Activated CD8-positive, alpha-beta memory T cell treated with anti-CD3 and anti-CD28 coated beads, Interleukin-2, amount 10 ng/mL, durations not matched to agents 7 days and 5 days (primary cell): ENCODE data around the gene SUMO3. TPM values are rescaled to one million over a fixed set of nuclear protein-coding genes. Genes with fewer than 3 reads are reported as not detected.
"Not testable (repeated sequence)": the region's sequence is repeated elsewhere in the genome, so short reads cannot be mapped to it uniquely, and the experiment has no call there.

Experiments
- ATAC-seq: fragments of 150-1000 bp; cut with Tn5 transposase; one replicate; pipeline ENCODE4 v1.10.0; 2021; ENCODE audit warnings: moderate library complexity
- CTCF ChIA-PET: fragments of 350-600 bp; sonication (Branson Sonifier 250); formaldehyde crosslinking; loops from one replicate; lab custom pipeline; 2021; ENCODE audit warnings: antibody characterized with exemption; lab: Charles Lee
- DNase-seq: peaks from one replicate; pipeline ENCODE4 v3.0.0-alpha.2; 2020
- H3K27ac Mint-ChIP-seq: one replicate; pipeline ENCODE4 v1.8.0; 2021; ENCODE audit warnings: mild to moderate bottlenecking, mixed read lengths
- H3K27me3 Mint-ChIP-seq: one replicate; pipeline ENCODE4 v1.8.0; 2021; ENCODE audit warnings: mixed read lengths
- H3K36me3 Mint-ChIP-seq: one replicate; pipeline ENCODE4 v1.8.0; 2021; ENCODE audit warnings: mild to moderate bottlenecking, mixed read lengths
- H3K4me1 Mint-ChIP-seq: one replicate; pipeline ENCODE4 v1.8.0; 2021; ENCODE audit warnings: mixed read lengths
- H3K4me3 Mint-ChIP-seq: one replicate; pipeline ENCODE4 v1.8.0; 2021; ENCODE audit warnings: mild to moderate bottlenecking, moderate library complexity, mixed read lengths
- H3K9me3 Mint-ChIP-seq: one replicate; pipeline ENCODE4 v1.8.0; 2022; ENCODE audit warnings: low read depth, mixed read lengths
- total RNA-seq, 2 experiments: library from RNA; stranded (reverse); gene quantifications; one replicate each; pipeline ENCODE4 v1.2.3, GENCODE V29; 2021

The SUMO3 gene
- total RNA-seq, 2 experiments from 2014 or later = 86.1 to 93.7 TPM

DNA sequence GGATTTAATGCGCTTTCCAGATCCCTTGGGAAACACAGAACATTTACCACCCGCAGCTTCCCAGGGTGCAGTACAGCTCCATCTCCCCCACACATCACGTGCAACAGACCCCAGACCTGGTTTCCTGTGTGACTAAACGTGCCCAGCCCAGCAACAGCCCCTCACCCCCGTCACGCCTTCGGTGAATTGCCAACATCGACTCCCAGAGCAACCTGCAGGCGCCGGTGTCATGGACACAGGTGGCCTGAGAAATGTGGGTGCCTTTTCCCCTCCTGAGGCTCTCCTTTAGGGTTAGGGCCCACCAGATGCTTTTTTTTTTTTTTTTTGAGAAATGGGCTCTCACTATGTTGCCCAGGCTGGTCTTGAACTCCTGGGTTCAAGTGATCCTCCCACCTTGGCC, 24.2 kb upstream of the SUMO3 start:
- H3K27ac Mint-ChIP-seq = no peak overlapping the region
- ATAC-seq (no peak), DNase-seq (no peak)
- H3K4me3 Mint-ChIP-seq = no peak overlapping the region
- CTCF ChIA-PET = interaction anchor here (0.7 kb wide), 1 partner anchor 759 kb away, joined by 3 read pairs; no protein-coding TSS in a partner anchor
- no peaks in the 10 kb centered on the region for H3K9me3 Mint-ChIP-seq
- no peaks in the 10 kb centered on the region for H3K36me3 Mint-ChIP-seq
- H3K27me3 Mint-ChIP-seq = peaks cover 6% of the 10 kb centered on the region
- H3K4me1 Mint-ChIP-seq = peaks cover 8% of the 10 kb centered on the region

DNA sequence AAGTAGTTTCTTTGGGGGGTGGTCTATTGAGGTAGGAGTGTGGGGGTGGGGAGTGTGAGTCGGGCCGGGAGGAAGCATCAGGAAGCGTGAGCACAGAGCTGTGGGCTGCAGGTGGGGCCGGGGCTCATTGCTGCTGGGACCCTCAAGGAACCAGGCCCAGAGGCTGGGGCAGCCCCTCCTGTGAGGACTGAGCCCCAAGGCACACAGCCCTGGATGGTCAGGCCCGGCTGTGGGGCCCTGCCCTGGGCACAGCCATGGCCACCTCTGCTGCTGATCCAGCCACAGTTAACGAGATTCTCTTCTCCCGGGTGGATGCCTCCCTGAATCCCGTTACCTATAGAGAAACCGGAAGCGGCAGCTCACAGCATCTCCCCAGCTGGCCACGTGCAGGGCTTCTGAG, 22.9 kb upstream of the SUMO3 start:
- Mint-ChIP-seq H3K36me3 (no peaks in the 10 kb centered on the region), H3K9me3 (no peaks in the 10 kb centered on the region), H3K4me3 (no peak overlapping the region), H3K27me3 (peaks cover 6% of the 10 kb centered on the region), H3K27ac (no peak overlapping the region), H3K4me1 (no peaks in the 10 kb centered on the region)
- CTCF ChIA-PET = no interaction called here
- ATAC-seq = no peak
- DNase-seq = no peak

DNA sequence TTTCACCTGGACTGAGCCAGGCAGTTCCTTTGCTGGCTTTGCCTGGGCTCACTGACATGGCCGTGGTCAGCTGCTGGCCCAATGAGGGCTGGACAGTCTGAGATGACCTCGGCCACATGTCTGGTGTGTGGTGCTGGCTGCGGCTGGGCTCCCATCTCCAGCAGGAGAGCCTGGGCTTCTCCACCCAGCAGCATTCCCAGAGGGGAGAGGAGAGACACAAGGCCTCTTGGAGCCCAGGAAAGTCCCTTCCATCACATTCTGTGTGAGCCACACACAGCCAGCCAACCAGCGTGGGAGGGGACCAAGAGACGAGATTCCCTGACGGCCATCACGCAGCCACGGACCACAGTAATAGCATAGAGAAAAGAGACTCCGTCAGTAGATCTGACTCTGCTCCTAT, 21.1 kb upstream of the SUMO3 start:
- H3K4me3 Mint-ChIP-seq = no peak overlapping the region
- DNase-seq = no peak

DNA sequence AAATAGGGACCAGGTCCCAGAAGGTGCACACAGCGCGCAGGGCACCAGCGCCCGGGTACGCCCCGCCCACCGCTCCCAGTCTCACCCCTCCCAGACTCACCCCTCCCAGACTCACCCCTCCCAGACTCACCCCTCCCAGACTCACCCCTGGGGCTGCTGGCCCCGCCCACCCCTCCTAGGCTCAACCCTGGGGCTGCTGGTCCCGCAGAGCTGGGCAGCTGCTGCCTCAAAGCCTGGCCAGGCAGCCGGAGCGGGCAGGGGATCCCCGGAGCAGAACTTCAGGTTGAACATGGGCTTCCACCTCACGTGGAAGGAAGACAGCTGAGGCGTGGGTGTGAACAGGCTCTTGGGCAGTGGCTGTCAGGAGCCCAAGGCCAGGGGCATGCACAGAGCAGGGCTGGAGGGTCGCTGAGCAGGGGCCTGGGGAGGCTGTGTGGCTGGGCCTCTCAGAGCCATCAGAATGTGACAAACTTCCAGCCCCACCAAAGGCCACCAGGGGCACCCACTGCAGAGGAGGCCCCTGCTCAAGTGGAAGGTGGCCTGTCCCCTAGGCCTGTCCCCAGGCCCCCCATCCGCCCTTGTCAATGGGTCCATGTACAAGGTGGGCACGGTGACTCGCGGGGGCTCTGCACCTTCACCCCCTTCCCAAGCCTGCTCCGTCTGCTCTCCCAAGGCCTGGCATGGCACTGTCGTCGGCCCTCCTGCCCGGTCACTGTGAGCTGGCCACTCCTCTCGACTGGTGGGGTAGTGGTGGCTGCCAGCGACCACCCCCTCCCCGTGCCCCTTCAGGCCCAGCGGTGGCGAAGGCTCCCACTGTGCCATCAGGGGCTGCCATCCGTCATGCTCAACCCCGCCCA, 20.4 kb upstream of the SUMO3 start:
- no peak overlapping the region for H3K4me3 Mint-ChIP-seq
- no peaks in the 10 kb centered on the region for H3K9me3 Mint-ChIP-seq
- H3K36me3 Mint-ChIP-seq = no peaks in the 10 kb centered on the region
- no peak overlapping the region for H3K27ac Mint-ChIP-seq
- ATAC-seq (no peak), DNase-seq (no peak)
- no peaks in the 10 kb centered on the region for H3K4me1 Mint-ChIP-seq
- CTCF ChIA-PET = no interaction called here
- H3K27me3 Mint-ChIP-seq = peaks cover 3% of the 10 kb centered on the region

More for the DNA sequence above, 21.1 kb upstream of the SUMO3 start:
- CTCF ChIA-PET = no interaction called here
- no peaks in the 10 kb centered on the region for H3K9me3 Mint-ChIP-seq
- H3K27me3 Mint-ChIP-seq = peaks cover 3% of the 10 kb centered on the region
- no peaks in the 10 kb centered on the region for H3K36me3 Mint-ChIP-seq
- H3K4me1 Mint-ChIP-seq = no peaks in the 10 kb centered on the region
- H3K27ac Mint-ChIP-seq = no peak overlapping the region
- ATAC-seq = no peak

DNA sequence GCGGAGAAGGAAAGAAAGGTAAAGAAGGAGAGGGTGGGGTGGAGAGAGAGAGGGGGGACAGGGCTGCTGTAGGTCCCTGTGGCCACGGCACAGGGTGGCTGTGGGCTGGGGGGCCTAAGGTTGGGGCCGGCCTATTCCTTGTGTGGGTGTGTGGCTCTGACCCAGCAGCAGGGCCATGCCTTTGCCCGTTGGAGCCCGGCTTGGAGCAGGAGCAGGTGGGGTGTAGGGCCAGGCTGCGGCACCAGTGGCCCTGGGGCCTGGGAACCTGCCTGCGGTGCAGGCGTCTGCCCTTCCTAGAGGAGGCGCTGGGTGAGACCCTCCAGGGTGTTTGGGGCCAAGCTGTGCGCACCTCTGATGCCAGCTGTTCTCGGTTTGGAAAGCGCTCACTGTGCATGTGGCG, 19.7 kb upstream of the SUMO3 start:
- ATAC-seq (no peak), DNase-seq (no peak)
- Mint-ChIP-seq H3K4me3 (no peak overlapping the region), H3K4me1 (no peaks in the 10 kb centered on the region), H3K27ac (no peak overlapping the region), H3K9me3 (no peaks in the 10 kb centered on the region), H3K27me3 (peaks cover under 1% of the 10 kb centered on the region), H3K36me3 (no peaks in the 10 kb centered on the region)
- CTCF ChIA-PET = no interaction called here

DNA sequence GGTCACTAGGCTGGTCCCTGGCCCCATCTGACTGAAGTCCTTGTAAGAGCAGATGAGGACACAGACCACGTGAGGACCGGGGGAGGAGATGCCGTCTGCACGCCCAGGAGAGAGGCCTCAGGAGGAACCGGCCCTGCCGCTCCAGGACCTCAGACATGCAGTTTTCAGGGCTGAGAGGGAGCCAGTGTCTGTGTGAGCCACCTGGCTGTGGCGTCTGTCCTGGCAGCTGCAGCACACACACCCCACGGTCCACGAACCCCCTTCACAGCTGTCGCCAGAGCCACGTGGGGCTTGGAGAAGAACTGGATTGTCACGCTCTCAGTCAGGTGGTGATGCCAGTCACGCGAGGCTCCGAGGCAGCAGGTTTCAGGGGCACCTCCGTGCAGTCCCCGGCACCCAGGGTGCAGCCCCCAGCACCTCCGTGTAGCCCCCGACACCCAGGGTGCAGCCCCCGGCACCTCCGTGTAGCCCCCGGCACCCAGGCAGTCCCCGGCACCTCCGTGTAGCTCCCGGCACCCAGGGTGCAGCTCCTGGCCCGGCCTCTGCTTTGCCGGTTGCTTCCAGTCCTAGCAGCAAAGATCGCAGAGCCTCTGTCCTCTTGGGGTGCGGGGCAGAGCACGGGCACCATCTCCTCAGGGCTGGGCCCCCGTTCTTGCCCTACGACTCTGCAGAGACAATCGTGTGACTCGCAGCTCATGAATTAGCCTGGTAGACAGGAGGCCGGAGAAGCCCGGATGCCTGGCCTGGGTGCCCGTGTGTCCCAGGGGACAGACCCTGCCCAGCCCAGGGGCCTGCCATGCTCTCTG, 19.0 kb upstream of the SUMO3 start:
- H3K4me3 Mint-ChIP-seq = no peak overlapping the region
- no peaks in the 10 kb centered on the region for H3K4me1 Mint-ChIP-seq
- DNase-seq (no peak), ATAC-seq (no peak)
- no peak overlapping the region for H3K27ac Mint-ChIP-seq
- no peaks in the 10 kb centered on the region for H3K27me3 Mint-ChIP-seq
- no peaks in the 10 kb centered on the region for H3K36me3 Mint-ChIP-seq
- H3K9me3 Mint-ChIP-seq = no peaks in the 10 kb centered on the region
- CTCF ChIA-PET = no interaction called here

DNA sequence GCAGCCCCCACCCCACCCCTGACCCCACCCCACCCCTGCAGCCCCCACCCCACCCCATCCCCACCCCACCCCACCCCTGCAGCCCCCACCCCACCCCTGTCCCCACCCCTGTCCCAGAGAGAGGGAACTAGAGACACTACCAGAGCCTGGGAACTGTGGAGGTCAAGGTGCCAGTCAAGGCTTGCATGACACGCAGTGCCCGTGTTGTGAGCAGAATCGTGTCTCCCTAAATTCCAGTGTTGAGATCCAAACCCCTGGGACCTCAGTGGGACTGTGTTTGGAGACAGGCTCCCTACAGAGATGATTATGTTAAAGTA, 18.4 kb upstream of the SUMO3 start:
- Mint-ChIP-seq H3K4me1 (no peaks in the 10 kb centered on the region), H3K27ac (no peak overlapping the region), H3K9me3 (no peaks in the 10 kb centered on the region), H3K4me3 (no peak overlapping the region), H3K36me3 (no peaks in the 10 kb centered on the region), H3K27me3 (no peaks in the 10 kb centered on the region)
- CTCF ChIA-PET = no interaction called here
- no peak for DNase-seq
- ATAC-seq = no peak

DNA sequence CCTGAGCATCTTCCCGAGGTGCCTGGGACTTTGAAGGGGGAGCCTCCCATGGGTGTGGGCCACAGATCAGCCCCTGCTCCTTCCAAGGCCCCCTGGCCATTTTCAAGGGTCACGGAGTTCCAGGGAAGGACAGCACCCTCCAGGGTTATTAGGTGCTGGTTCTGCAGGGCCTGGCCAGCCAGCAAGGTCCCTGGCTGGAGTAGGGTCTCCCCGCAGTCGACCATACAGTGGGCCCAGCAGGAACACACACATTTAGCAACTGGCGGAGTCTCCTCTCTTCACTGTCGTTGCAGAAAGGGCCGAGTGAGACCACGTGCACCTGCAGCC, 17.7 kb upstream of the SUMO3 start:
- Mint-ChIP-seq H3K4me3 (no peak overlapping the region), H3K4me1 (no peaks in the 10 kb centered on the region), H3K27me3 (no peaks in the 10 kb centered on the region), H3K36me3 (no peaks in the 10 kb centered on the region), H3K27ac (no peak overlapping the region), H3K9me3 (no peaks in the 10 kb centered on the region)
- ATAC-seq = no peak
- DNase-seq = no peak
- CTCF ChIA-PET = no interaction called here

DNA sequence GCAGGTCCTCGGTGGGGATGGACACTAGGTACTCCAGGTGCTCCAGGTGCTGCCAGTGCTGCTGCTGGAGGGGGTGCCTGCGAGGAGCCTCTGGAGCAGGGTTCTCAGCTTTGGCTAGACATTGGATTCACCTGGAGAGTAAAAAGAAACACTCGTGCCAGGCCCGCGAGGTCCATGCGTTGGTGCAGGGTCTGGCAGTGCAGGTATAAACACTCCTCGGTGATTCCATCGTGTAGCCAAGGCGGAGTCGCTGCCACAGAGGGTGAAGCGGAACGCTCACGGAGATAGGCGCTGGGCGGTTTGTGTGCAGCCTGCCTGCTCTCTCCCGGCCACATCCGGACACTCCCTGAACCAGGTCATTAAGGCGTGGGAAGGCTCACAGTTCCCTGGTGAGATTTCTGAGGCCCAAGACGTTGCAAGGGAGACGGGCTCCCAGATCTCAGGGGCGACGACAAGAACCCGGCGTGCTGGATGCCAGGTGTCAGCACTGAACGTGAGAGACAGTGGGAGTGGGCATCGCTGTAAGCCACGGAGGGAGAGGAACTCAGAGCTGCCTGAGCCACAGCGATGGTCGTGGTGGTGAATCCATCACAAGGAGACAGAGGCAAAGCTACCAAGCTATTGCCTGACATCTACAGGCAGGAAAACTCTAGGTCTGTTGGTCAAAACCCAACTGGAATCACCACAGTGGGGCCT, 17.2 kb upstream of the SUMO3 start:
- no peaks in the 10 kb centered on the region for H3K27me3 Mint-ChIP-seq
- no peaks in the 10 kb centered on the region for H3K9me3 Mint-ChIP-seq
- DNase-seq = no peak
- no peak for ATAC-seq
- CTCF ChIA-PET = no interaction called here
- no peaks in the 10 kb centered on the region for H3K36me3 Mint-ChIP-seq
- H3K4me1 Mint-ChIP-seq = no peaks in the 10 kb centered on the region
- no peak overlapping the region for H3K27ac Mint-ChIP-seq
- H3K4me3 Mint-ChIP-seq = no peak overlapping the region

DNA sequence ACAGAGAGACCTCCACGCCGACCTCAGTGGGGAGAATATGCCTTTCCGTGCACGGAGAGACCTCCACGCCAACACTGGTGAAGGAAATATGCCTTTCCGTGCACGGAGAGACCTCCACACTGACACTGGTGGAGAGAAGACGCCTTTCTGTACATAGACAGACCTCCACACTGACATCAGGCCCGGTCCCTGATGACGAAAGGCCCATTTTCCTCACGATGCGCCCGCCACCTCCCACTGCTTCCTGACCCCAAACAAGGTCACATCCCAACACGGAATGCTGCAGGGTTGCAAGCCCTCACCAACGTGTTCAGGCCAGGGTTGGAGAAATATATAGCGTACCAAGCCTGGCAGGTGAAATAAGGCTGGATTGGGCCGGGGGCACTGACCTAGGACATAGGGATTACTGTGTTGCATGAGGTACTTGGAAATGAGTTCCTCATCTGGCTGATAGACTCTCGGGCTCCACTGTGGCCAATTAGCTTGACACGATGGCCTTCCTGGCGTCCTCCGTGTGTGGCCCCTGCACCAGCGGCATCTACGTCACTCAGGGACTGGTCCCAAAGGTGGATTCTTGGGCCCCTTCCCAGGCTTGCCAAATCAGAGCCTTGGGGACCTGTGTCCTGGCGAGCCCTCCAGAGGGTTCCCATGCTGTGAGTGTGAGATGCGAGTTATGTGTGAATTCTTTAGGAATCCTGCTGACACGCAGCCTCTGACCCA, 16.5 kb upstream of the SUMO3 start:
- Mint-ChIP-seq H3K4me1 (no peaks in the 10 kb centered on the region), H3K9me3 (no peaks in the 10 kb centered on the region), H3K27ac (no peak overlapping the region), H3K36me3 (no peaks in the 10 kb centered on the region), H3K4me3 (no peak overlapping the region), H3K27me3 (peaks cover 4% of the 10 kb centered on the region)
- ATAC-seq (no peak), DNase-seq (no peak)
- CTCF ChIA-PET = no interaction called here

DNA sequence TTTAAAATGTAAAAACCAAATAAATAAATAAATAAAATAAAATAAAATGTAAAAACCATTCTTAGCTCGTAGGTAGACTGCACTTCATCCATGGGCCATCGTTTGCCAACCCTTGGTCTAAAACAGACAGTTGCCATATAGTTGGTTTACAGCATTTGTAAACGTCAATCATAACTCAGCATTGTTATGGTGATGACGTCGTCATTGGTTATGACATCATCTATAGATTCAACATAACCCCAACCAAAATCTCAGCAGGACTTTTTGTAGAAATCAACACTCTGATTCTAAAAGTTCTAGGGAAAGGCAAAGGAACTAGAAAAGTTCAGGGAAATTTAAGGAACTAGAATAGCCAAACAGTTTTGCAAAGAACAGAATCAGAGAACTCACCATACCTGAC, 15.8 kb upstream of the SUMO3 start:
- H3K27ac Mint-ChIP-seq = no peak overlapping the region
- no peaks in the 10 kb centered on the region for H3K36me3 Mint-ChIP-seq
- DNase-seq (no peak), ATAC-seq (no peak)
- H3K27me3 Mint-ChIP-seq = peaks cover 6% of the 10 kb centered on the region
- CTCF ChIA-PET = no interaction called here
- no peak overlapping the region for H3K4me3 Mint-ChIP-seq
- H3K4me1 Mint-ChIP-seq = no peaks in the 10 kb centered on the region
- peaks cover 1% of the 10 kb centered on the region for H3K9me3 Mint-ChIP-seq

DNA sequence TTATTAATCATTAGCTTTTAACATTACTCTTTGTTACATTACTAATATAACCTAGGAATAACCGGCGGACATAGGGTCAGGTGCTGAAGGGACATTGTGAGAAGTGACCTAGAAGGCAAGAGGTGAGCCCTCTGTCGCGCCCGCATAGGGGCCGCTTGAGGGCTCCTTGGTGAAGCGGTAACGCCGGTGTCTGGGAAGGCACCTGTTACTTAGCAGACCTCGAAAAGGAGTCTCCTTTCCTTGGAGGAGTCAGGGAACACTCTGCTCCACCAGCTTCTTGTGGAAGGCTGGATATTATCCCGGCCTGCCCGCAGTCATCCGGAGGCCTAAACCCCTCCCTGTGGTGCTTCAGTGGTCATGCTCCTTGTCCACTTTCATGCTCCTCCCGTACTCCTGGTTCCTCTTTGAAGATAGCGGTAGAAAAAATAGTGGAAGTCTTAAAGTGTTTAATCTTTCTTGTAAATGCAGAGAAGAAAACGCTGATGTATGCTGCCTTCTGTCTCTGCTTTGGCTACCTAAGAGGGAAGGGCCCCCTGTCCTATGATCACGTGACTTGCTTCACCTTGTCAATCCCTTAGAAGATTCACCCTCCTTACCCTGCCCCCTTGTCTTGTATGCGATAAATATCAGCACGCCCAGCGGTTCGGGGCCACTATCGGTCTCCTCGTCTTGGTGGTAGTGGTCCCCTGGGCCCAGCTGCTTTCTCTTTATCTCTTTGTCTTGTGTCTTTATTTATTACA, 14.8 kb upstream of the SUMO3 start:
- H3K27ac Mint-ChIP-seq, ATAC-seq, H3K4me1 Mint-ChIP-seq, H3K9me3 Mint-ChIP-seq, H3K4me3 Mint-ChIP-seq, DNase-seq, CTCF ChIA-PET, H3K36me3 Mint-ChIP-seq: not testable (repeated sequence)
- peaks cover 12% of the 10 kb centered on the region for H3K27me3 Mint-ChIP-seq
